ENCODE results near the gene TNFRSF1B.
A peak's percentile ranks its signal among the peaks of the same experiment; 100 is the strongest.

Gene TNFRSF1B

GRCh38 chr1:12166834-12167492 lies at the start of gene TNFRSF1B:
Gene TNFRSF1B (plus strand): TSS chr1:12166991. CDS start chr1:12167092, 101 bp downstream.
- DNase-seq = peak; percentile 88

- DNase-seq = no peak
Measured at GRCh38 chr1:12121212-12122003, 45.4 kb upstream of the TNFRSF1B start.

GRCh38 chr1:12123172-12123571 lies 43.6 kb upstream of the TNFRSF1B start:
- DNase-seq = no peak

- peak; percentile 81 for DNase-seq
Measured at GRCh38 chr1:12124693-12125421, 41.9 kb upstream of the TNFRSF1B start.

GRCh38 chr1:12125422-12126355 lies 41.1 kb upstream of the TNFRSF1B start:
- no peak for DNase-seq

- DNase-seq = no peak
Measured at GRCh38 chr1:12126781-12127180, 40.0 kb upstream of the TNFRSF1B start.

- DNase-seq = no peak
Measured at GRCh38 chr1:12127206-12127810, 39.5 kb upstream of the TNFRSF1B start.

- no peak for DNase-seq
Measured at GRCh38 chr1:12128120-12128519, 38.7 kb upstream of the TNFRSF1B start.

GRCh38 chr1:12129624-12130023 lies 37.2 kb upstream of the TNFRSF1B start:
- DNase-seq = no peak

GRCh38 chr1:12130466-12131130 lies 36.2 kb upstream of the TNFRSF1B start:
- DNase-seq = no peak

GRCh38 chr1:12132078-12132477 lies 34.7 kb upstream of the TNFRSF1B start:
- no peak for DNase-seq

GRCh38 chr1:12134716-12135115 lies 32.1 kb upstream of the TNFRSF1B start:
- no peak for DNase-seq

- no peak for DNase-seq
Measured at GRCh38 chr1:12135612-12136011, 31.2 kb upstream of the TNFRSF1B start.

- DNase-seq = no peak
Measured at GRCh38 chr1:12136916-12137610, 29.7 kb upstream of the TNFRSF1B start.

GRCh38 chr1:12138196-12139168 lies 28.3 kb upstream of the TNFRSF1B start:
- DNase-seq = no peak

- DNase-seq = no peak
Measured at GRCh38 chr1:12140016-12140415, 26.8 kb upstream of the TNFRSF1B start.

GRCh38 chr1:12140515-12141162 lies 26.2 kb upstream of the TNFRSF1B start:
- DNase-seq = no peak

GRCh38 chr1:12141163-12141850 lies 25.5 kb upstream of the TNFRSF1B start:
- no peak for DNase-seq
